ENCODE results near the gene JCAD. TPM values are rescaled to one million over a fixed set of nuclear protein-coding genes. Genes with fewer than 3 reads are reported as not detected.
"Not testable (repeated sequence)": the region's sequence is repeated elsewhere in the genome, so short reads cannot be mapped to it uniquely, and the experiment has no call there.

The JCAD gene
- total and polyA plus RNA-seq, 2 experiments from 2014 or later: 0.78 to 2.1 TPM

GRCh38 chr10:29979421-29979779 is 80.0 kb downstream of the JCAD start:
- H3K9me3 Mint-ChIP-seq: peaks cover 25% of the 10 kb centered on the region
- not testable (repeated sequence) for H3K27ac Mint-ChIP-seq; H4K20me1 ChIP-seq (replicated peaks; ENCODE audit: insufficient read depth); H3K4me1 Mint-ChIP-seq; H3F3A ChIP-seq (replicated peaks; ENCODE audit: low read depth); H3K27ac ChIP-seq (ENCODE audit: low read depth); DNase-seq (ENCODE audit: low spot score); H3K4me3 ChIP-seq; H3K27me3 Mint-ChIP-seq (ENCODE audit: insufficient read depth, low read depth, poor library complexity); H3K4me3 Mint-ChIP-seq; H3K4me2 ChIP-seq; H3K36me3 ChIP-seq (ENCODE audit: insufficient read depth); H3K27me3 ChIP-seq (ENCODE audit: insufficient read depth); H3K79me2 ChIP-seq (replicated peaks; ENCODE audit: insufficient read depth); H2AFZ ChIP-seq; H3K9me2 ChIP-seq (ENCODE audit: insufficient read depth); ATAC-seq; H3K4me1 ChIP-seq (ENCODE audit: insufficient read depth)
- peaks cover 10% of the 10 kb centered on the region; the same call in 2 of the 3 replicates for H3K36me3 Mint-ChIP-seq (ENCODE audit: low read depth)

GRCh38 chr10:29977171-29977570 is 82.2 kb downstream of the JCAD start:
- Mint-ChIP-seq H3K27ac (no peak overlapping the region), H3K4me3 (no peak overlapping the region), H3K9me3 (peaks cover 20% of the 10 kb centered on the region), H3K4me1 (peaks cover 6% of the 10 kb centered on the region; the same call in 1 of the 3 replicates), H3K27me3 (ENCODE audit: insufficient read depth, low read depth, poor library complexity) (peaks cover 5% of the 10 kb centered on the region), H3K36me3 (ENCODE audit: low read depth) (peaks cover 12% of the 10 kb centered on the region; the same call in 1 of the 3 replicates)
- no peaks in the 10 kb centered on the region for H3K36me3 ChIP-seq (ENCODE audit: insufficient read depth)
- ATAC-seq (no peak), DNase-seq (ENCODE audit: low spot score) (no peak)
- no peak overlapping the region for H3K4me3 ChIP-seq
- peaks cover 9% of the 10 kb centered on the region; the same call in 1 of the 2 replicates for H3K9me2 ChIP-seq (ENCODE audit: insufficient read depth)
- H3K79me2 ChIP-seq (replicated peaks; ENCODE audit: insufficient read depth): no peaks in the 10 kb centered on the region
- H3K27ac ChIP-seq (ENCODE audit: low read depth): no peak overlapping the region
- H3K27me3 ChIP-seq (ENCODE audit: insufficient read depth): no peaks in the 10 kb centered on the region
- H3K4me2 ChIP-seq: no peak overlapping the region
- no peak overlapping the region for H2AFZ ChIP-seq
- H3K4me1 ChIP-seq (ENCODE audit: insufficient read depth): peaks cover 5% of the 10 kb centered on the region; the same call in 1 of the 2 replicates
- no peaks in the 10 kb centered on the region for H3F3A ChIP-seq (replicated peaks; ENCODE audit: low read depth)
- no peaks in the 10 kb centered on the region for H4K20me1 ChIP-seq (replicated peaks; ENCODE audit: insufficient read depth)
- TF ChIP-seq ZNF462 (CRISPR knock-in tag; IDR thresholded peaks at IDR 0.05): no peak
- no peak for TF ChIP-seq REST (IDR thresholded peaks at IDR 0.05; ENCODE audit: unreplicated experiment)
- no peak for TF ChIP-seq ETS1 (IDR thresholded peaks at IDR 0.05)
- TF ChIP-seq ZNF114 (CRISPR knock-in tag; IDR thresholded peaks at IDR 0.05): no peak
- no peak for TF ChIP-seq EZH2phosphoT487 (IDR thresholded peaks at IDR 0.05; ENCODE audit: unreplicated experiment)
- no peak for TF ChIP-seq JUNB (IDR thresholded peaks at IDR 0.05; ENCODE audit: unreplicated experiment)
- TF ChIP-seq STAT1 (IDR thresholded peaks at IDR 0.05; ENCODE audit: unreplicated experiment): no peak
- no peak for TF ChIP-seq CTCF (conservative IDR thresholded peaks at IDR 0.05; ENCODE audit: low read depth in 2 of 2)
- TF ChIP-seq CREB1 (CRISPR knock-in tag; IDR thresholded peaks at IDR 0.05; ENCODE audit: low read depth): no peak
- no peak for TF ChIP-seq EZH2 (IDR thresholded peaks at IDR 0.05; ENCODE audit: low read depth, unreplicated experiment)

Measured in GM23338 (cell line).